ENCODE data around the gene TRPM2. TPM values are rescaled to one million over a fixed set of nuclear protein-coding genes. Genes with fewer than 3 reads are reported as not detected.

Gene TRPM2
- total RNA-seq, 3 donors from 2014 or later (not counting 1 experiment from before 2014, with no cell fraction given), result 21.7 to 70.5 (median 25.2) TPM

GRCh38 chr21:44312089-44312488 is 41.3 kb upstream of the TRPM2 start:
- Mint-ChIP-seq H3K9me3 (no peaks in the 10 kb centered on the region), H3K4me3 (no peak overlapping the region), H3K27ac (no peak overlapping the region), H3K4me1 (peaks cover 0 to 23% of the 10 kb centered on the region in 2 donors), H3K27me3 (ENCODE audit: low read depth in 2 of 2) (no peaks in the 10 kb centered on the region), H3K36me3 (no peaks in the 10 kb centered on the region)
- DNase-seq (no peak), ATAC-seq (no peak)
- peaks cover 42% of the 10 kb centered on the region for H3K36me3 ChIP-seq (ENCODE audit: control insufficient read depth, insufficient read depth, low read length)
- no peak for TF ChIP-seq CTCF (IDR thresholded peaks at IDR 0.05)
- WGBS (ENCODE audit: insufficient coverage), result 97% methylated on average over 22 of the region's 22 CpGs
- no peaks in the 10 kb centered on the region for H3K9me3 ChIP-seq (ENCODE audit: control insufficient read depth, insufficient read depth, low read length)
- intact Hi-C loops (cut with micrococcal nuclease), result no loop called here
- no peaks in the 10 kb centered on the region for H3K4me1 ChIP-seq (ENCODE audit: control insufficient read depth, insufficient read depth, low read length)
- H3K27ac ChIP-seq (ENCODE audit: low read length), result no peak overlapping the region
- no peaks in the 10 kb centered on the region for H3K27me3 ChIP-seq (ENCODE audit: control insufficient read depth, insufficient read depth, low read length)
- no peak overlapping the region for H3K4me3 ChIP-seq (ENCODE audit: low read length)

- ATAC-seq (no peak), DNase-seq (no peak)
- no peak for TF ChIP-seq CTCF (IDR thresholded peaks at IDR 0.05)
- Mint-ChIP-seq H3K9me3 (no peaks in the 10 kb centered on the region), H3K4me1 (peaks cover 0 to 17% of the 10 kb centered on the region in 2 donors), H3K4me3 (no peak overlapping the region), H3K27me3 (ENCODE audit: low read depth in 2 of 2) (no peaks in the 10 kb centered on the region), H3K27ac (no peak overlapping the region), H3K36me3 (no peaks in the 10 kb centered on the region)
- no peak overlapping the region for H3K4me3 ChIP-seq (ENCODE audit: low read length)
- no peak overlapping the region for H3K27ac ChIP-seq (ENCODE audit: low read length)
- H3K9me3 ChIP-seq (ENCODE audit: control insufficient read depth, insufficient read depth, low read length), result no peaks in the 10 kb centered on the region
- no peaks in the 10 kb centered on the region for H3K27me3 ChIP-seq (ENCODE audit: control insufficient read depth, insufficient read depth, low read length)
- intact Hi-C loops (cut with micrococcal nuclease), result no loop called here
- H3K36me3 ChIP-seq (ENCODE audit: control insufficient read depth, insufficient read depth, low read length), result peaks cover 46% of the 10 kb centered on the region
- no peaks in the 10 kb centered on the region for H3K4me1 ChIP-seq (ENCODE audit: control insufficient read depth, insufficient read depth, low read length)
- WGBS (ENCODE audit: insufficient coverage), result 98% methylated on average over 19 of the region's 19 CpGs
Observed at GRCh38 chr21:44312716-44313115, 40.7 kb upstream of the TRPM2 start.

GRCh38 chr21:44313451-44313850 is 40.0 kb upstream of the TRPM2 start:
- intact Hi-C loops (cut with micrococcal nuclease), result no loop called here
- DNase-seq, result no peak
- ATAC-seq, result no peak
- H3K27ac ChIP-seq (ENCODE audit: low read length), result no peak overlapping the region
- no peak overlapping the region for H3K27ac Mint-ChIP-seq
- no peaks in the 10 kb centered on the region for H3K9me3 Mint-ChIP-seq
- peaks cover 46% of the 10 kb centered on the region for H3K36me3 ChIP-seq (ENCODE audit: control insufficient read depth, insufficient read depth, low read length)
- no peak for TF ChIP-seq CTCF (IDR thresholded peaks at IDR 0.05)
- 95% methylated on average over 13 of the region's 13 CpGs for WGBS (ENCODE audit: insufficient coverage)
- H3K4me1 ChIP-seq (ENCODE audit: control insufficient read depth, insufficient read depth, low read length), result no peaks in the 10 kb centered on the region
- H3K27me3 Mint-ChIP-seq (ENCODE audit: low read depth in 2 of 2), result no peaks in the 10 kb centered on the region
- no peaks in the 10 kb centered on the region for H3K9me3 ChIP-seq (ENCODE audit: control insufficient read depth, insufficient read depth, low read length)
- H3K27me3 ChIP-seq (ENCODE audit: control insufficient read depth, insufficient read depth, low read length), result no peaks in the 10 kb centered on the region
- peaks cover 0 to 13% of the 10 kb centered on the region in 2 donors for H3K4me1 Mint-ChIP-seq
- H3K4me3 ChIP-seq (ENCODE audit: low read length), result no peak overlapping the region
- H3K36me3 Mint-ChIP-seq, result no peaks in the 10 kb centered on the region
- H3K4me3 Mint-ChIP-seq, result no peak overlapping the region

DNA sequence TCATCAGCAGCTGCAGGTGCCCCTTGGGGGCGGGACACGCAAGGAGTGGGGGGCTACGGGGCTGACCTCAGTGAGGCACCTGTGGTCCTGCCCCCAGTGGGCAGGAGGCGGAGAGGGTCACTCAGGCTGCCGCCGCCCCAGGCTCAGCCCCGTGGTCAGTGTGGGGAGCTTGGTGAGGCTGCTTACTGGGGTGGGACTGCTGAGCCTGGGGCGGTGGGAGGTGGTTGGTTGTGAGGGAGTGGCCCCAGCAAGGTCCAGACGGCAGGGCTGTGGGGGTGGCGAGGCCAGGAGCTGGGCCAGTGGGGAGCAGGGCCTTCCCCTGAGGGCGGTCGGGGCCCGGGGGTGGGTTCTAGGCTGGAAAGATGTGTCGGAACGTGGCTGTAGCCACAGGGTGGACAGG is 39.3 kb upstream of the TRPM2 start:
- peaks cover 0 to 9% of the 10 kb centered on the region in 2 donors for H3K4me1 Mint-ChIP-seq
- H3K9me3 ChIP-seq (ENCODE audit: control insufficient read depth, insufficient read depth, low read length), result no peaks in the 10 kb centered on the region
- intact Hi-C loops (cut with micrococcal nuclease), result no loop called here
- H3K4me3 ChIP-seq (ENCODE audit: low read length), result no peak overlapping the region
- no peaks in the 10 kb centered on the region for H3K9me3 Mint-ChIP-seq
- H3K4me1 ChIP-seq (ENCODE audit: control insufficient read depth, insufficient read depth, low read length), result no peaks in the 10 kb centered on the region
- 90% methylated on average over 15 of the region's 15 CpGs for WGBS (ENCODE audit: insufficient coverage)
- ATAC-seq (no peak), DNase-seq (no peak)
- no peaks in the 10 kb centered on the region for H3K36me3 Mint-ChIP-seq
- H3K27ac ChIP-seq (ENCODE audit: low read length), result no peak overlapping the region
- H3K27ac Mint-ChIP-seq, result no peak overlapping the region
- peaks cover 46% of the 10 kb centered on the region for H3K36me3 ChIP-seq (ENCODE audit: control insufficient read depth, insufficient read depth, low read length)
- no peak for TF ChIP-seq CTCF (IDR thresholded peaks at IDR 0.05)
- no peaks in the 10 kb centered on the region for H3K27me3 Mint-ChIP-seq (ENCODE audit: low read depth in 2 of 2)
- no peaks in the 10 kb centered on the region for H3K27me3 ChIP-seq (ENCODE audit: control insufficient read depth, insufficient read depth, low read length)
- H3K4me3 Mint-ChIP-seq, result no peak overlapping the region
